Testis (tissue), 2 donors: Measurements from ENCODE around the gene MAN1C1.

Experiments
- CTCF ChIP-seq, 3 experiments: fragments of 450-650 bp in 2 of 3; fragments of 200-600 bp in 1 of 3; sonication (generic) in 1 of 3; IDR thresholded peaks; one replicate each; pipeline ENCODE4 v1.5.1; 2016 to 2019; ENCODE audit warnings: antibody characterized with exemption in 3 of 3, mild to moderate bottlenecking in 2 of 3, moderate library complexity in 1 of 3
- POLR2A ChIP-seq: fragments of 450-650 bp; IDR thresholded peaks from one replicate; pipeline ENCODE4 v1.6.1; 2017; ENCODE audit warnings: antibody characterized with exemption, mild to moderate bottlenecking, moderate library complexity

GRCh38 chr1:25711555-25712298 is 95.1 kb downstream of the MAN1C1 start:
- no peak for TF ChIP-seq CTCF (IDR thresholded peaks at IDR 0.05)
- no peak for TF ChIP-seq POLR2A
